ENCODE data around the gene PSMD5. TPM values are rescaled to one million over a fixed set of nuclear protein-coding genes. Genes with fewer than 3 reads are reported as not detected.
A peak's percentile ranks its signal among the peaks of the same experiment; 100 is the strongest.

The PSMD5 gene
- total and polyA plus RNA-seq, 2 donors from 2014 or later, result 17.1 to 38.3 TPM

GRCh38 chr9:120888626-120889025 is 45.9 kb upstream of the PSMD5 start:
- intact Hi-C loops (cut with DNase I), result no loop called here
- Histone ChIP-seq H3K36me3 (ENCODE audit: control insufficient read depth in 2 of 3, insufficient read depth in 3 of 3, low read length in 3 of 3) (no peaks in the 10 kb centered on the region), H3K27me3 (ENCODE audit: control insufficient read depth, insufficient read depth, low read length) (no peaks in the 10 kb centered on the region), H3K9me3 (ENCODE audit: control insufficient read depth in 2 of 3, insufficient read depth in 1 of 3, low read length in 3 of 3) (no peaks in the 10 kb centered on the region), H3K4me1 (ENCODE audit: control insufficient read depth in 2 of 3, insufficient read depth in 2 of 3, low read depth in 1 of 3, low read length in 3 of 3) (no peaks in the 10 kb centered on the region), H3K9ac (ENCODE audit: low read length in 3 of 3) (no peak overlapping the region), H3K4me3 (ENCODE audit: low read length in 3 of 3) (no peak overlapping the region), H3K27ac (ENCODE audit: low read depth in 2 of 2, low read length in 2 of 2) (no peak overlapping the region)
- FAIRE-seq (no peak), DNase-seq (no peak)
- no peak for TF ChIP-seq CTCF (IDR thresholded peaks at IDR 0.05; ENCODE audit: borderline replicate concordance, extremely low read depth, insufficient read depth)

DNA sequence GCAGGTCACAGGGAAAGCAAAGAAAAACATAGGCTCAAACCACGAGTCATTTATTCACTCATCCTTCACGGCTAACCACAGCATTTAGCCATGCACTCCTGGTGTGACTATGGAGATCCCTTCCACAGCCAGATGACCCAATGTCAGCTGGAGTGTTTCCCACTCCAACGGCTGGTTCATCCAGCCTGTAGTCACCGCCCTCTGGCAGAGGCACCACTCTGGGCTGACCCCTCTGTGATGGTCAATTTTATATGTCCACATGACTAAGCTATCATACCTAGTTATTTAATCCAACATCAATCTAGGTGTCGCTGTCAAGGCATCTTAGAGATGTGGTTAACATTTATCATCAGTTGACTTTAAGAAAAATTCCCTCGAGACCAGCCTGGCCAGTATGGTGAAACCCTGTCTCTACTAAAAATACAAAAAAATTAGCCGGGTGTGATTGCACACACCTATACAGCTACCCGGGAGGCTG is 43.8 kb upstream of the PSMD5 start:
- no peak for TF ChIP-seq CTCF (IDR thresholded peaks at IDR 0.05; ENCODE audit: borderline replicate concordance, extremely low read depth, insufficient read depth)
- no peaks in the 10 kb centered on the region for H3K4me1 ChIP-seq (ENCODE audit: control insufficient read depth in 2 of 3, insufficient read depth in 2 of 3, low read depth in 1 of 3, low read length in 3 of 3)
- H3K27ac ChIP-seq (ENCODE audit: low read depth in 2 of 2, low read length in 2 of 2), result no peak overlapping the region
- H3K9me3 ChIP-seq (ENCODE audit: control insufficient read depth in 2 of 3, insufficient read depth in 1 of 3, low read length in 3 of 3), result no peaks in the 10 kb centered on the region
- H3K9ac ChIP-seq (ENCODE audit: low read length in 3 of 3), result no peak overlapping the region
- no peak for FAIRE-seq
- DNase-seq, result no peak
- intact Hi-C loops (cut with DNase I), result no loop called here
- no peaks in the 10 kb centered on the region for H3K36me3 ChIP-seq (ENCODE audit: control insufficient read depth in 2 of 3, insufficient read depth in 3 of 3, low read length in 3 of 3)
- H3K27me3 ChIP-seq (ENCODE audit: control insufficient read depth, insufficient read depth, low read length), result no peaks in the 10 kb centered on the region
- H3K4me3 ChIP-seq (ENCODE audit: low read length in 3 of 3), result no peak overlapping the region

- Histone ChIP-seq H3K9ac (ENCODE audit: low read length in 3 of 3) (no peak overlapping the region), H3K36me3 (ENCODE audit: control insufficient read depth in 2 of 3, insufficient read depth in 3 of 3, low read length in 3 of 3) (no peaks in the 10 kb centered on the region), H3K27ac (ENCODE audit: low read depth in 2 of 2, low read length in 2 of 2) (no peak overlapping the region), H3K4me3 (ENCODE audit: low read length in 3 of 3) (no peak overlapping the region), H3K9me3 (ENCODE audit: control insufficient read depth in 2 of 3, insufficient read depth in 1 of 3, low read length in 3 of 3) (no peaks in the 10 kb centered on the region), H3K4me1 (ENCODE audit: control insufficient read depth in 2 of 3, insufficient read depth in 2 of 3, low read depth in 1 of 3, low read length in 3 of 3) (no peaks in the 10 kb centered on the region), H3K27me3 (ENCODE audit: control insufficient read depth, insufficient read depth, low read length) (no peaks in the 10 kb centered on the region)
- no peak for TF ChIP-seq CTCF (IDR thresholded peaks at IDR 0.05; ENCODE audit: borderline replicate concordance, extremely low read depth, insufficient read depth)
- no peak for FAIRE-seq
- DNase-seq, result peak in 3 of 5 donors; percentile 33 to 79 (median 42)
- intact Hi-C loops (cut with DNase I), result no loop called here
These were observed 43.2 kb upstream of the PSMD5 start for GRCh38 chr9:120885958-120886357.

DNA sequence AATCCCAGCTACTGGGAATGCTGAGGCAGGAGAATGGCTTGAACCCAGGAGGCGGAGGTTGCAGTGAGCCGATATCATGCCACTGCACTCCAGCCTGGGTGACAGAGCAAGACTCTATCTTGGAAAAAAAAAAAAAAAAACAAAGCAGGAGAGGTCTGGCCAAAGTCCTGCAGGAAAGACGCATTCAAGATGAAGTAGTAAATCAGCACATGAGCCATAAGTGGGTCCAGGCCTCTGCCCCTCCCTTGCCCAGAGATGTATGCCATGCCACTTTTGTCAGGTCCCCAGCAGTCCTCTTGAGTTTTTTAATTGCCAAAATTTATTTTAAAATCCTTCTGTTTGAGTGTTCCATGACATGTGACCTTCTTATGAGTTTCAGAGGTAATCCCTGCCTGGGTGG is 42.7 kb upstream of the PSMD5 start:
- no peaks in the 10 kb centered on the region for H3K27me3 ChIP-seq (ENCODE audit: control insufficient read depth, insufficient read depth, low read length)
- intact Hi-C loops (cut with DNase I), result no loop called here
- DNase-seq, result no peak
- FAIRE-seq, result no peak
- H3K27ac ChIP-seq (ENCODE audit: low read depth in 2 of 2, low read length in 2 of 2), result no peak overlapping the region
- H3K4me1 ChIP-seq (ENCODE audit: control insufficient read depth in 2 of 3, insufficient read depth in 2 of 3, low read depth in 1 of 3, low read length in 3 of 3), result no peaks in the 10 kb centered on the region
- no peaks in the 10 kb centered on the region for H3K9me3 ChIP-seq (ENCODE audit: control insufficient read depth in 2 of 3, insufficient read depth in 1 of 3, low read length in 3 of 3)
- H3K9ac ChIP-seq (ENCODE audit: low read length in 3 of 3), result no peak overlapping the region
- no peak overlapping the region for H3K4me3 ChIP-seq (ENCODE audit: low read length in 3 of 3)
- TF ChIP-seq CTCF (IDR thresholded peaks at IDR 0.05; ENCODE audit: borderline replicate concordance, extremely low read depth, insufficient read depth), result no peak
- no peaks in the 10 kb centered on the region for H3K36me3 ChIP-seq (ENCODE audit: control insufficient read depth in 2 of 3, insufficient read depth in 3 of 3, low read length in 3 of 3)

Data from kidney (tissue), 14 donors.